Panc1 (cell line): Measurements from ENCODE around the gene KCNJ5. TPM values are rescaled to one million over a fixed set of nuclear protein-coding genes. Genes with fewer than 3 reads are reported as not detected.

Experiments
- ATAC-seq: fragments of 200-7000 bp; cut with Tn5 transposase; 2 replicates; pipeline ENCODE4 v1.9.1; 2020; ENCODE audit warnings: mild to moderate bottlenecking, moderate library complexity
- BruUV-seq: library from RNA; stranded (reverse); fragments of 400-500 nt; replicated peaks from 2 replicates; lab custom pipeline; 2021; lab: Mats Ljungman, UMichigan
- CTCF ChIA-PET: fragments of 300-600 bp; sonication (Branson Sonifier 250); formaldehyde crosslinking; loops from one replicate; lab custom pipeline; 2022; ENCODE audit warnings: antibody characterized with exemption; lab: Charles Lee
- POLR2A ChIA-PET: fragments of 300-600 bp; sonication (Branson Sonifier 250); formaldehyde crosslinking; loops from one replicate; lab custom pipeline; 2022; ENCODE audit warnings: antibody characterized with exemption; lab: Charles Lee
- DNase-seq: peaks from one replicate; pipeline ENCODE4 v3.0.0-alpha.2; 2010; ENCODE audit warnings: low read depth, low spot score
- H3K27ac ChIP-seq: 2 replicates; pipeline ENCODE4 v1.5.1; 2011; ENCODE audit warnings: mild to moderate bottlenecking, low read length, inconsistent platforms
- H3K27me3 ChIP-seq: fragments of 200-500 bp; sonication (Bioruptor generic); 2 replicates; pipeline ENCODE4 v1.6.0; 2014; ENCODE audit warnings: low read length, inconsistent platforms; ENCODE audit not compliant: control insufficient read depth, insufficient read depth
- H3K36me3 ChIP-seq: fragments of 200-500 bp; sonication (Bioruptor generic); 2 replicates; pipeline ENCODE4 v1.5.1; 2014; ENCODE audit warnings: inconsistent platforms, mild to moderate bottlenecking, low read length, moderate library complexity; ENCODE audit not compliant: control insufficient read depth, insufficient read depth
- H3K4me1 ChIP-seq: 2 replicates; pipeline ENCODE4 v1.5.1; 2011; ENCODE audit warnings: inconsistent platforms, mild to moderate bottlenecking, low read length, moderate library complexity; ENCODE audit not compliant: control insufficient read depth, insufficient read depth
- H3K4me3 ChIP-seq, 2 experiments: 2 replicates each; pipeline ENCODE4 v1.5.1; 2011 to 2012; ENCODE audit warnings: low read depth in 2 of 2, low read length in 2 of 2, mild to moderate bottlenecking in 2 of 2, inconsistent platforms in 1 of 2, moderate library complexity in 1 of 2
- H3K9me3 ChIP-seq: fragments of 200-500 bp; sonication (Bioruptor generic); 2 replicates; pipeline ENCODE4 v1.5.1; 2014; ENCODE audit warnings: low read depth, mild to moderate bottlenecking, inconsistent platforms, low read length, moderate library complexity; ENCODE audit not compliant: control insufficient read depth, insufficient read depth
- POLR2AphosphoS5 ChIP-seq: IDR thresholded peaks from 2 replicates; pipeline ENCODE4 v1.6.1; 2012; ENCODE audit warnings: mild to moderate bottlenecking, low read depth, low read length, moderate library complexity
- SIN3A ChIP-seq: IDR thresholded peaks from 2 replicates; pipeline ENCODE4 v1.6.1; 2012; ENCODE audit warnings: low read depth, mild to moderate bottlenecking, low read length, moderate library complexity, borderline replicate concordance; ENCODE audit not compliant: insufficient read depth
- TCF7L2 ChIP-seq: IDR thresholded peaks from 2 replicates; pipeline ENCODE4 v1.6.1; 2011; ENCODE audit warnings: mild to moderate bottlenecking, low read depth, low read length, inconsistent platforms
- in situ Hi-C: cut with HindIII; loops from 2 replicates; pipeline ENCODE4 v1.10.0; 2016; ENCODE audit warnings: low sequenced_read_pairs, low pct_unique_long_range_greater_than_20kb
- intact Hi-C: fragments of 100-400 bp; cut with micrococcal nuclease; formaldehyde crosslinking; loops from one replicate; pipeline ENCODE4 v1.10.0; 2022; ENCODE audit not compliant: unreplicated experiment
- total RNA-seq: library from RNA; stranded (reverse); gene quantifications from one replicate; pipeline ENCODE4 v1.2.1, GENCODE V29; 2021; ENCODE audit not compliant: unreplicated experiment
- TF ChIP-seq, protein P1 (sequence below), 2 experiments: IDR thresholded peaks; 2 replicates each; pipeline ENCODE4 v1.6.1; 2011 to 2012; ENCODE audit warnings: low read depth in 2 of 2, control low read depth in 1 of 2, low read length in 1 of 2, mild to moderate bottlenecking in 1 of 2, moderate library complexity in 1 of 2; ENCODE audit not compliant: insufficient read depth in 1 of 2
- TF ChIP-seq, protein P2 (sequence below): fragments of 450-650 bp; IDR thresholded peaks from 2 replicates; pipeline ENCODE4 v1.5.1; 2017; ENCODE audit warnings: mild to moderate bottlenecking

Gene KCNJ5
- total RNA-seq, 1 experiment from 2014 or later: 0.28 TPM

DNA sequence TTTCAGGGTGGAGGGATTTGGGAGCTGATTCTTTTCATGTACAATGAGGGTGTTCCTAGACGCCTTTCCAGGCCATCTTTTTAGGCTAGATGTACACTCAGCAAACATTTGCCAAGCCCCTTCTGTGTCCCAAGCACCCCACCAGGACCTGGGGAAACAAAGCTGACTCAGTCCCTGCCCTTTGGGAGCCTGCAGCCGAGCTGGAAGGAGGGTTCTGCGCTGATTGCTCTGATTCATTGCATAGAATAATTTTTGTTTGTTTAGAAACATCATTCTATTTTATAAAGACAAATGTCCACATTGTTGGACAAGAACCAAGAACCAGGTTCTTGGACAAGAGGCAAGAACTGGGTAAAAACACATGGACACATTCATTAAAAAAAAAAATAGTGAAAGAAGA lies 34.8 kb downstream of the KCNJ5 start:
- H3K36me3 ChIP-seq: no peaks in the 10 kb centered on the region
- H3K27ac ChIP-seq: no peak overlapping the region
- TF ChIP-seq SIN3A: no peak
- TF ChIP-seq, protein P1, sequence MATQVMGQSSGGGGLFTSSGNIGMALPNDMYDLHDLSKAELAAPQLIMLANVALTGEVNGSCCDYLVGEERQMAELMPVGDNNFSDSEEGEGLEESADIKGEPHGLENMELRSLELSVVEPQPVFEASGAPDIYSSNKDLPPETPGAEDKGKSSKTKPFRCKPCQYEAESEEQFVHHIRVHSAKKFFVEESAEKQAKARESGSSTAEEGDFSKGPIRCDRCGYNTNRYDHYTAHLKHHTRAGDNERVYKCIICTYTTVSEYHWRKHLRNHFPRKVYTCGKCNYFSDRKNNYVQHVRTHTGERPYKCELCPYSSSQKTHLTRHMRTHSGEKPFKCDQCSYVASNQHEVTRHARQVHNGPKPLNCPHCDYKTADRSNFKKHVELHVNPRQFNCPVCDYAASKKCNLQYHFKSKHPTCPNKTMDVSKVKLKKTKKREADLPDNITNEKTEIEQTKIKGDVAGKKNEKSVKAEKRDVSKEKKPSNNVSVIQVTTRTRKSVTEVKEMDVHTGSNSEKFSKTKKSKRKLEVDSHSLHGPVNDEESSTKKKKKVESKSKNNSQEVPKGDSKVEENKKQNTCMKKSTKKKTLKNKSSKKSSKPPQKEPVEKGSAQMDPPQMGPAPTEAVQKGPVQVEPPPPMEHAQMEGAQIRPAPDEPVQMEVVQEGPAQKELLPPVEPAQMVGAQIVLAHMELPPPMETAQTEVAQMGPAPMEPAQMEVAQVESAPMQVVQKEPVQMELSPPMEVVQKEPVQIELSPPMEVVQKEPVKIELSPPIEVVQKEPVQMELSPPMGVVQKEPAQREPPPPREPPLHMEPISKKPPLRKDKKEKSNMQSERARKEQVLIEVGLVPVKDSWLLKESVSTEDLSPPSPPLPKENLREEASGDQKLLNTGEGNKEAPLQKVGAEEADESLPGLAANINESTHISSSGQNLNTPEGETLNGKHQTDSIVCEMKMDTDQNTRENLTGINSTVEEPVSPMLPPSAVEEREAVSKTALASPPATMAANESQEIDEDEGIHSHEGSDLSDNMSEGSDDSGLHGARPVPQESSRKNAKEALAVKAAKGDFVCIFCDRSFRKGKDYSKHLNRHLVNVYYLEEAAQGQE (IDR thresholded peaks at IDR 0.05; ENCODE audit: insufficient read depth in 1 of 2, low read depth in 2 of 2, low read length in 1 of 2): no peak
- no peak for TF ChIP-seq TCF7L2
- intact Hi-C loops (no loop called here), in situ Hi-C loops (no loop called here)
- BruUV-seq: no TSS peak
- ChIA-PET CTCF (no interaction called here), POLR2A (interaction anchor here (0.6 kb wide), 1 partner anchor 392 kb away, joined by 5 read pairs; no protein-coding TSS in a partner anchor)
- no peaks in the 10 kb centered on the region for H3K9me3 ChIP-seq
- DNase-seq (no peak), ATAC-seq (no peak)
- H3K4me1 ChIP-seq: no peaks in the 10 kb centered on the region
- 0 out of 2 replicates have a peak, but pooled peaks cover 6% of the 10 kb centered on the region for H3K27me3 ChIP-seq
- H3K4me3 ChIP-seq: no peak overlapping the region

DNA sequence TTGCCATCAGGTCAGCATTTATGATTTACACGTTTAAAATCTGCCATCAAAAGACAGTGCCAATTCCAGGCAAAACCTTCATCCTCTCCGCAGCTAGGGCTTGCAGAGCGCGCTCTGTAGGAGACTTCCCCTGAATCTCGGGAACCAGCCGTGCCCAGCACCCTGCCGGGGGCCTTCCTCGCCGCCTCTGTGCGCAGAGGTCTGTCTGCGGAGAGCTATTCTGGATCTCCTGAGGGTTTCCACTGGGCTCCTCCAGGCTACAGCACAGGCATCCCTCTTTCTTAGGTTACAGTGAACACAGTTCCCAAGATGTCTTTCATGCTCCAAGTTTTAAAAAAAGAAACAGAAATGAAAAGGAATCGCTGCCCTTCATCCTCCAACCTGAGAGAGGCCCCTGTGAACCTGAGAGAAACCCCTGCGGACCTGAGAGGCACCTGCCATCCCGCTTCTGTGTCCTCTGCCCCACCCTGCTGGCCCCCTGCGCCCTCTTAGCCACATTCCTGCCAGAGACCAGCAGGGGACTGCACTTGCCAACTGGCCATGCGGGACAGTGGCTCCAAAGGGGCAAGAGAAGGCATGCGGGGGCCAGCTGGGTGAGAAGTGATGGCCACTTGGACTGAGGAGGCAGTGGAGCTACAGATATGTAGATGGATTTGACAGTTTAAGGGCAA lies 35.4 kb downstream of the KCNJ5 start:
- Histone ChIP-seq H3K4me1 (no peaks in the 10 kb centered on the region), H3K27ac (no peak overlapping the region), H3K27me3 (0 out of 2 replicates have a peak, but pooled peaks cover 6% of the 10 kb centered on the region), H3K36me3 (no peaks in the 10 kb centered on the region), H3K9me3 (no peaks in the 10 kb centered on the region), H3K4me3 (no peak overlapping the region)
- no peak; the same call in 1 of the 2 replicates for ATAC-seq
- TF ChIP-seq, protein P2, sequence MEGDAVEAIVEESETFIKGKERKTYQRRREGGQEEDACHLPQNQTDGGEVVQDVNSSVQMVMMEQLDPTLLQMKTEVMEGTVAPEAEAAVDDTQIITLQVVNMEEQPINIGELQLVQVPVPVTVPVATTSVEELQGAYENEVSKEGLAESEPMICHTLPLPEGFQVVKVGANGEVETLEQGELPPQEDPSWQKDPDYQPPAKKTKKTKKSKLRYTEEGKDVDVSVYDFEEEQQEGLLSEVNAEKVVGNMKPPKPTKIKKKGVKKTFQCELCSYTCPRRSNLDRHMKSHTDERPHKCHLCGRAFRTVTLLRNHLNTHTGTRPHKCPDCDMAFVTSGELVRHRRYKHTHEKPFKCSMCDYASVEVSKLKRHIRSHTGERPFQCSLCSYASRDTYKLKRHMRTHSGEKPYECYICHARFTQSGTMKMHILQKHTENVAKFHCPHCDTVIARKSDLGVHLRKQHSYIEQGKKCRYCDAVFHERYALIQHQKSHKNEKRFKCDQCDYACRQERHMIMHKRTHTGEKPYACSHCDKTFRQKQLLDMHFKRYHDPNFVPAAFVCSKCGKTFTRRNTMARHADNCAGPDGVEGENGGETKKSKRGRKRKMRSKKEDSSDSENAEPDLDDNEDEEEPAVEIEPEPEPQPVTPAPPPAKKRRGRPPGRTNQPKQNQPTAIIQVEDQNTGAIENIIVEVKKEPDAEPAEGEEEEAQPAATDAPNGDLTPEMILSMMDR: no peak
- TF ChIP-seq, protein P1 (IDR thresholded peaks at IDR 0.05; ENCODE audit: insufficient read depth in 1 of 2, low read depth in 2 of 2, low read length in 1 of 2): no peak
- TF ChIP-seq POLR2AphosphoS5: no peak
- no peak for TF ChIP-seq SIN3A
- no peak for TF ChIP-seq TCF7L2
- ChIA-PET CTCF (no interaction called here), POLR2A (no interaction called here)
- in situ Hi-C loops (no loop called here), intact Hi-C loops (no loop called here)
- DNase-seq: no peak
- BruUV-seq: no TSS peak
